GM18498 (cell line): ENCODE measurements around the gene DCDC1.

ENCODE experiments used
- ATAC-seq: cut with Tn5 transposase; IDR thresholded peaks from one replicate; pipeline ENCODE4 v1.9.1; 2021; ENCODE audit warnings: mild to moderate bottlenecking, moderate library complexity; ENCODE audit not compliant: unreplicated experiment

The DCDC1 gene

DNA sequence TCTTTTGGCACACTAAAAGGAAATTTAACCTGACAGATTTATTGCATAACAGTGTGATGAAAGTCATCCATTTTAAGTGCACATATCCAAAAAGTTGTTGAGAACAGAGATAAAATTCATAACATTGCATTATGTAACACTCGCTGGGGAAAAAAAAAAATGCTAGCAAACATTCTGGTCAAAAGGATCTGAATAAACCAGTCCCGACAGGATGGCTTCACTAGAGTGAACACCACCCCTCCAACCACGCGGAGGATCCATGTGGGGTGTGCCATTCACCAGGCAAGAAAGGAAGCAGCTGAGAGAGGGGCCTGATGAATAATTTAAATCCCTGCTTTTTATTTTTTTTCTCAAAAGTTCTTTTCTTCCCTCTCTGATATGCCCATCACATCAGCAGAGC is 258.7 kb downstream of the DCDC1 start:
- ATAC-seq = no peak

DNA sequence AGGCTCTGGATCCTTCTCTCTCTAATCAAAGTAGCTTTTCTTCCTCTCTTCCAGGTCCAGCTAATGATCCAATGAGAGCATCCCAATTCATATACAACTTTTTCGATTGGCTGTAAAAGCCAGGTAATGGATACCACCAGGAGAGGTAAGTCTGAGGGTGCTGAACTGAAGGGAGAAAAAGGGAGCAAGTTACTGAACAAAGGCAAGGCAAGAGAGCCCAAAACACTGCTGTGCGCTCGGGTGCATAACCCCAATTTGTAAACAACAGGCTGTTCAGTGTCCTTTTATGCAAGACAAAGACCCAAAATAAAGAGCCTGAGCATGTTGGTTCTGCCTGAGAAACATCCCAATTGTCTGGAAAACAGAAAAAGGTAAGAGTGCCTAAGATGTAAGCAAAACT is 260.1 kb downstream of the DCDC1 start:
- no peak for ATAC-seq

DNA sequence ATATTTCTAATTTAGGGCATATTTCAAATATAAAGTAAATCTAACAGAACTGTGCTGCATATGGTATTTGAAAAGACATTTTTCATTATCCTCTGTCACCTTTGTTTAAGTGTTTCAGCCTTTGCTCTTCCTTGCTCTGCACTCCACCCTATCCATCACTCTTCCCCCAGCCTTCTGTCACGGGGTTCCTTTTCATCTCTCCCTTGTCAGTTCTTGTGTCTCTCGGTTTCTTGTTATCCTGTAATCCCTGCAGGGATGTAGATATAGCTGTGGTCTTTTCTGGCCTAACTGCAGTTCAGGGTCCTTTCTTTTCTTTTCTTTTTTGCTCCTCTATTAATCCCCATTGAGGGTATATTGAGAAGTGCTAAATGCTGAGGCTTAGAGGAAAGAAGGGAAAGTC is 261.9 kb downstream of the DCDC1 start:
- no peak for ATAC-seq

DNA sequence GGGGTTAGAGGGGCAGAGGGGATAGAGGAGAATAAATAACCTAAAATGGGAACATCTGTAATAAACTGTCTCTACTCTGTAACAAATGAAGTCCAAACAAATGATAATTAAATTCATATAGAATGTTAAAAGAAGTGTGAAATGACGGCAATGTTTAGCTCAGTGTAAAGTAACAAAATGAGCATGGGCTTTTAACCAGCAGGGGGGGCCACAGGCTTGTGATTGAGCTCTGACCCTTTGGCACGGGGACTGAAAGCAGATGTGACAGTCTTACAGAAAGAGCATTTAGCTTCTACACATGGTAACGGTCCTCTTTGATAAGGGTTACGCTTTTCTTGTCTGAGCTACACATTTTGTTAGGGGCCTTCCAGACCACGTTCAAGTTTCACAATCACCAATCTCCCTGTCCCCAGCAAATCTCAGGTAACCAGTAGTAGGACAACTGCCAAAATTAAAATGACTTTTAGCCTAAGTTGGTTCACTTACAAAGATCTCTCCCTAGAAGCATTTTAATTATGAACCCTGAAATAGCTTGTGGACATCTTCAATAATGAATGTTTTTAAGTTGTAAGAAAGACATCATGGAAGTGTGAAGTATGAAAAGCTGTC is 262.5 kb downstream of the DCDC1 start:
- ATAC-seq = peak; percentile 74

DNA sequence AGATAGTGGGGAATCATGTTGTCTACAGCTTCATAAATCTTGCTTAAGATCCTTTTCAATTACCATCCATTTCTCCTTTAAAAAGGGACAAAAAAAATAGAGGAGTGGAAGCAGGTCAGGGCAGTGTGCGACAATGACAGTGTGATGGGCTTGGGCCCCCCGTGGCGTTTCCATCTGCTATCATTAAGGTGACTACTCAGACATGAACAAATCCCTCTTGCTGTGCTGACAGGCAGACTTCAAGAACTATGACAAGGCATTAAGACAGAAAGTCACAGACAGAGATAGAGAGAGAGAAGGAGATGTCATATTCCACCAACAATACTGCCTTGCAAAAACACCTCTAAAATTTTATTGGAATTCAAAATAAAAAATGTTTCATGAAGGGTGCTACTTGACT is 263.2 kb downstream of the DCDC1 start:
- ATAC-seq = no peak

DNA sequence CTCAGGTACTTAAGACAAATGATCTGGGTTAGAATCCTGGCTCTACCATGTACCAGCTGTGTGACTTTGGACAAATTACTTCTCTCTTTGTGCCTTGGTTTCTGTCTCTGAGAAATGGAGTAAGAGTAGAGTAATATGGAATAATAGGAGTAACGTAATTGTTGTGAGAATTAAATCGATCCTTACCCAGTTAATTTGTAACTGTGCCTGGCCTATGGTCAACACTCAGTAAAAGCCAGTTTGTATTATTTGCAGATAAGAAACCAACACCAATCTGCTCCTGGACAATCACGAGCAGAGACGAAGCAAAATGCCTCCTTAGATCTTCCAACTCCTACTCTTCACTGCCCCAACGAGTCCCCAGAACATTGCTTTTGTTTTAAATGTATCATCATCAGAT is 266.7 kb downstream of the DCDC1 start:
- ATAC-seq = no peak

DNA sequence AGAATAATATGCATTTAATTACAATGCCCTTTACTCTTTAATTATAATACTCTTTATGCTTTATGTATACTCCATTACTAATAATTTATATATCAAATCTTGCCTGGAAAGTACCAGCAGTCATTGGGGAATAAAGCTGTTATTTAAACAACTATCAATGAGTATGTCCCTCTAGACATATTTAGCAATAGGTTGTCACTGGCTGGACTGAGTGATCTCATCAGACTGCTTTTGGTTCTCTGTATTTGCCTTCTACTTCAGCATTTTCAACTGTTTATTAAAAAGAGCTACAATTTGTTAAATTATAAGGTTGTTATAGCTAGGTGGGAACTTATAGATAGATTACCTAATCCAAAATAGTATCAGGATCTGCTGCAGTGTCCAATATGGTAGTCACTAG is 267.2 kb downstream of the DCDC1 start:
- no peak for ATAC-seq

DNA sequence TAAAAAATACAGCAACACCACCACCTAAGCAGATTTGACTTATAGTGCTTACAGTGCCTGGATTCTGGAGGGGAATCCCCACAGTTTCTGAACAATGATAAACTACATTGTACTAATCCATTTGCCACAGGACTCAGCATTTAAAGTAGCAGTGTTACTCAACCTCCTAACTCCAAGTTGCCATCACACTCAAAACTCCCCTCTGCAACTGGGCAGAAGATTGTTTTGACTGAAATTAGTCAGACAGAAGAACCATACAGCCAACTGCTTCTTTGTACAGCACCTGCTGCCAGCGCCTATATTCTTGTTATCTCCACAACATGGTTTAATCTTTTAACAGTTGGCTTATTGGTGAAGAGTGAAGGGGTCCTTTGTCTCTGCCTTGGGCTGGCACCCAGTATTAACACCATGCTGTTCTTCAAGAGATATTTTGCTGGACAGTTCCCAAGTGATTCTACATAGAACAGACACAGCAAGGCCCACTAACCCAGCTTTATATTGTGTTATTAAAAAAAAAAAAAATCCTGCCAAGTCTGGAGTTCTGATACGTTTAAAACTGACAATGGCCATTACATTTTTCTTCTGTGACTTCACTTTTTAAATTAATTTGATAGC is 273.2 kb downstream of the DCDC1 start:
- ATAC-seq = no peak

DNA sequence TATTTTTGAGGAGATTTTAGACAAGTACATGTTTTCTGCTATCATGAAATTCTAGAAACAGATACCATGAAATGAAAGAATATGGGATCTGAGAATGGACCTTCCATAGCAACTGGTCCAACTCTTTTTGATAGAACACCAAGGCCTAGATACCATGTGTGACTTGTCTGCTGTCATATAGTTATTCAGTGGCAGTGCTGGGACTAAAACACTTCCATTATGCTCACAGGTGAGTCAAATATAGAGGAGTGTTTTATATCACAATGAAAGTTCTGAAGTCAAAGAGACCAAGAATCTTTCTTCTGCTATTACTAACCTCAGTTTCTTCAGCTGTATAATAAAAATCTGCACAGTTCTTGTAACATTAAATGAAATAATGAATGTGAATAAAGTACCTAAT is 276.9 kb downstream of the DCDC1 start:
- no peak for ATAC-seq

DNA sequence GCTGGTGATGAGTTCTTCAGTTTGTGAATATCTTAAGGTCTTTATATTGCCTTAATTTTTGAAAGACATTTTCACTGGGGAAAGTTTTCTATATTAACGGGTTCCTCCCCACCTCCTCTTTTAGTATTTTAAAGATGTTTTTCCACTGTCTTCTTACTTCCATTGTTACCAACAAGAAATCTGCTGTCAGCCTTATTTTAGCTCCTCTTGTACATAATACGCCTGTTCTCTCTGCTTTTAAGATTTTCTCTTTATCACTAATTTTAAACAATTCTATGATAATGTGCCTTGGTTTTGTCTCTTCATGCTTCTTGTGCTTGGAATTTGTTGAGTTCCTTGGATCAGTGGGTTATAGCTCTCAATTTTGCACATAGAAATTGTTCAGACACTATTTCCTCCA is 280.4 kb downstream of the DCDC1 start:
- ATAC-seq = no peak

DNA sequence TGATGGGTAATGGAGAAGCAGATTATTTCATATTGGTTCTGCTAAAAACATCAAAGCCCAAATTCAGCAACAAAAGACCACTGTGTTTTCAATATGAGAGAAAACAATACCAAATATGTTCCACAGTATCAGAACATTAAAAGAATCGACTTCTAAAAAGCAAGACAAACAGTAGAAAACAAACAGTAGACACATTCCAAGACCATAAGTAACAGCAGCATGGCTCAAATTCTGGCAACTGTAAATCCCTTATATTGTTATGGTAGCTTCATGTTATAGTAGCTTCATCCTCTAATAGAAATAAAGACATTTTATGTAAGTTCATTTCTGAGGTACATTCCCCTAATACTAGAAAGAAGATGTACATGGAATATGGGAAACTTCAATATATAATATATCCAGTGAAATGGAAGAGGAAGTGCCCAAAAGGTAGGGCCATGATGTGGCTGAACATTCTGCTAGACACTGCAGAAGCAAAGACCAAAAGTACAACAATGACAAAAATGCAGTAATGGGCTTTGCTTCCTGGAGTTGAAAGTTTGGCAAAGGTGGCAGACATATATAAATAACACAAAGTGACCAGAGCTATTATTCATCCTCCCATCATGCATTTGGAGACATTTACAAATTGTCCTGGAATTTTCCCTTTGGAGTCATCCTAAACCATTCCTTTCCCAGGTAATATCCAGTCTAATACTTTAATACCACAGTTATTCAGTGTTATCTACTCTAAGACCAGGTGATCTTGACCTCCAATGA is 299.9 kb downstream of the DCDC1 start:
- no peak for ATAC-seq

DNA sequence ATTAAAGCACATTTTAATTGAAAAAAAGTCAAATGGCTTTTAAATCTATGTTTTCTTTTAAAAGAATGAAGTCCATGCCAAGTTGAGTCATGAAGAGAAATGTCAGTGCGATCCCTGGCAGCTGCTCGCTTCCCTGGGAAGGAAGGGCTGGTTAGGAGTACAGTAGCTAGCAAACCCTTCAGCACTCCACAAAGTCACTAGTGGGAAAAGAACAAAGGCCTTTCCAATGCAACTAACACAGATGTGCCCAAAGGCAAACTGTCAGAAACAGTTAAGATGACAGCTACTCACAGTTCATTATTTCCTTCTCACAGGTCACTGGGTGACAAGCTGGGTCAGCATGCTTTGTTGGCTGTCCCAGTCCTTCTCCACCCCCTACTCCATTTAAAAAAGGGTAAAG is 308.7 kb downstream of the DCDC1 start:
- no peak for ATAC-seq

DNA sequence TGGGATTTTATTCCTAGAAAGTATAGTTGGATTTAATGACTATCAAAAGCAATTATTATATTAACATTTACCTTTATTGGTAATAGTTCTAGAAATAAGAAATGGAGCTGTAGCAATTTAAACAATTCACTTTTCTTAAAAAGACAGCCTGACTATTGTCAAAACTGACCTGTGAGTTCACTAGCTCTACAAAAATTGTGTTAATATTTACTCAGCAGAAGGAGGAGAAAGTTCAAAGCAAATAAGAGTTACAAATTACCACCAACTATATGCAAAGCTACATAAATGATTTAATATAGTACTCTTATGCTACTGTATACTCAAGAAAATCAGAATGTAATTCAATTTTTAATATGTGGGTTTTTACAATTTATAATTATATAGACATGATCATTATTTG is 310.0 kb downstream of the DCDC1 start:
- ATAC-seq = no peak

DNA sequence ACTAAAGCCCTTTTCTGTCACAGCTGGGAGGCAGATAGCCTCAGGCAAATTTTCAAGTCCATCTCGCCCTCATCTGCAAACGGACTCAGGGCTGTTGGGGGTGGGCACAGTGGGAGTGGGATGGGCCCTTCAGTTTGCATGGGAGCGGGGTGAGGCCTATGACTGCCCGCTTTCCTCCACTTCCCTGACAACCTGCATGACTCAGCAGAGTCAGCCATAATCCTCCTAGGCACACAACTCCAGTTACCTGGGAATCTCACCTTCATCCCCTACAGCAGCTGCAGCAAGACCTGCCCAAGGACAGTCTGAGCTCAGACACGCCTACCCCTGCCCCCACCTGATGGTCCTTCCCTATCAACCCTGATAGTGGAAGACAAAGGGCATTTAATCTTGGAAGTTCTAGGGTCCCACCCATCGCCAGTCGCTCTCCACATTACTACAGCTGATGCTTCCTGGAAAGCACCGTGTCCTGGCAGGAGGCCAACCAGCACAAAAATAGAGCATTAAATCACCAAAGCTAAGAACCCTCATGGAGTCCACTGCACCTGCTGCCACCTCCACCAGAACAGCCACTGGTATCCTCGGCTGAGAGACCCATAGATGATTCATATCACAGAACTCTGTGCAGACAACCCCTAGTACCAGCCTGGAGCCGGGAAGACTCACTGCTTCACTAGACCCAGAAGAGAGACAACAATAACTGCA is 319.3 kb downstream of the DCDC1 start:
- no peak for ATAC-seq

DNA sequence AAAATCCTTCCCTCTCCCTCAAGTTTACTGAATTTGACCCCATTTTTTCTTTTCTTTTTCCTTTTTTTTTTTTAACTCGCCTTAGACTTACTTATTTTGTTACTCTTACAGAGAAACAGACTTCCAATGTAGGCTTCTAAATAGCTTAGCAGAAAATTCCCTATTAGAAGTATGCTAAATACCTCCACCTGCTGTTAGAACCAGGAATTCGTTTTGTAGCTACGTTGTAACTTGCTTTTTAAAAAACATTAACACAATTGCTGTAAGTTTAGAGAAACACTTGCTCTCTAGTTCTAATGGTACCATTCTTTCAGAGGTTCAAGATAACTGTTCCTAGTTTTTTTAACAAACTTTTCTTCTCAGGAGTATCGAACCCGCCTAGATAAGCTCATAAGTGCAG is 324.2 kb downstream of the DCDC1 start:
- ATAC-seq = no peak

DNA sequence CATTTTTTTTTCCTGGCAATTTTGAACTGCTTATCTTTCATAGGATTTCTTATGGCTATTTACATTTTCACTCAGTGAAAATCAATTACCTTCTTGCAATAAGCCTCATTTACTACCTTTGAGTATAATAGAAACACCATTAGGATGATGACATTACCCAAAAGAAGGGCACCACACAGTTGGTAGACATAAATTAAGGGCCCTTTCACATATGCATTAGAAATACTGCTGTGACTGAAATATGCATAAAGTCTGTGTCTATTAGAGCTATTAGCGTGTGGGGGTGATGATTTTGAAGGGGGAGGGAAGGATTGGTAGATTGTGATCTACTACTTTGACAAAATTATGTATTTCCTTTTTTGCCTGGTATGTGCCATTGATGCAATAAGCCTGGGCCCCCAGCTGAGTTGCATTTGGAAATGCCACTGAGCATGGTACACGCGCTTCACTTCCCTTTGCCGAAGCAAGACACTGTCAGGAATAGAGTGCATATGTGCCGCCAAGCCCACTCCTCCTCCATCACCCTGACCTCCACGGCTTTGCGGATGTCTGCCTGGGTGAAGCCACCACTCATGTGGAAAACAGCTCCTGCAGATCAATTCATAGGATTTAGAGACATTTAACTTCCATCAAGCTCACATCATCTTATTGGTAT is 339.3 kb downstream of the DCDC1 start:
- ATAC-seq = no peak

DNA sequence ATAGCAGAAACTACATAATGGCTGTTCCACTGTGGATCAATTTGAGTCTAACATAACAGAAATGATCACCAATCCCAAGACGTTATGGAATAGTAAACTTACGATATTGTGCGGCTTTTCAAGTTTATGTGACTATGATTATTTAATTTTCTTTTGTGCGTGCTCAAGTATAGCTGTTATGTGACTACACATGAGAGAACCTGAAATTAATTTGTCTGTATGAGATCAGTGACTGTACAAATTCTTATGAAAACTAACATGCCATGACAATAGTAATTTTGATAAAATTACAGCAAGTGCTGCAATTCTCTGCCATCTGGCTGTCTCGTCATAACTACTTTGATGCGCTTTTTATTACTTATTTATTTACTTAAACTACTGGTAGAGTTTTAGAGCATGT is 343.2 kb downstream of the DCDC1 start:
- no peak for ATAC-seq

DNA sequence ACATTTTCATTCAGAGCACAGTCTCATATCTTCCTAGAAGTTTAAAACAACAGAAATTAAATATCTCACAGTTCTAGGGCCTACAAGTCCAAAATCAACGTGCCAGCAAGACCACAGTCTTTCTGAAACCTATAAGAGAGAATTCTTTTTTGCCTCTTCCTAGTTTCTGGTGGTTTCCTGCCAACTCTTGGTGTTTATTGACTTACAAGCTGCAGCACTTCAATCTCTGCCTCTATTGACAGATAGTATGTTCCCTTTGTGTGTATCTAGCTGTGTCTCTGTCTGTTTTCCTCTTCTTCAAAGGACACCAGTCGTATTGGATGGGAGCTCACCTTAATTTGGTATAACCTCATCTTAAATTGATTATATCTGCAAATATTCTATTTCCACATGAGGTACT is 347.5 kb downstream of the DCDC1 start:
- no peak for ATAC-seq

DNA sequence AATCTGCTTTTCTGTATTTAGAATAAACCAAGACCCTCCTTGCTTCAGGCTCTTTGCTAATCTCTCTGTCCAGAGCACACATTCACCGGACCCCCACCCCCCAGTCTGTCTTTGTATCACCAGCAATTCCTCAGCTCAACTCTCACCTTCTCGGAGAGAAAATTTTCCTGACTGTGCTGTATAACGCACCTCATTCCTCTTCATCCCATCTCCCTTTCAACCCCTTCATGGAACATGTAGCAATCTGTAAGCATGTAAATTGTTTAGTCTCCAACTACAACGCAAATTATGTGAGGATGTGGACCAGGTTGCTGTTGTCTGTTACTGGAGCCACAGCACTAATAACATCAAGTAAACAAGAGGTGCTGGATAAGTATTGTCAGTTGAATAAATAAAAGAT is 349.8 kb downstream of the DCDC1 start:
- no peak for ATAC-seq

DNA sequence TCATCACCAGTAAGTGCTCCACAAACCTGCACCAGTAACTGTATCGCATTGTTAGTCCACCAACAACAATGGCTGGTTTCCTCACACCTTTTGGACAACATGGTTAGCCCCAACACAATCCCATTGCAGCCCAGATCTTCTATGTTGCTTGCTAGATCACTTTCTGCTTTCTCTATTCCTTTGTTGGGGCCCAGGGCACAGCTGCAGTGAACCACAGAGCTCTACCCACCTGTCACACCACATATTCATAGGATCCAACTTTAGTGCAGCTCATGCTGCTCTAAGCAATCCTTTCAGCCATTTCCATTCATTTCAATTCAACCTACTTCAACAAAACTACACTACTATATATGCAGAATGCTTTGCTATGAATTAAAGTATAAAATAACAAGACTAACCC is 364.3 kb downstream of the DCDC1 start:
- ATAC-seq = no peak

DNA sequence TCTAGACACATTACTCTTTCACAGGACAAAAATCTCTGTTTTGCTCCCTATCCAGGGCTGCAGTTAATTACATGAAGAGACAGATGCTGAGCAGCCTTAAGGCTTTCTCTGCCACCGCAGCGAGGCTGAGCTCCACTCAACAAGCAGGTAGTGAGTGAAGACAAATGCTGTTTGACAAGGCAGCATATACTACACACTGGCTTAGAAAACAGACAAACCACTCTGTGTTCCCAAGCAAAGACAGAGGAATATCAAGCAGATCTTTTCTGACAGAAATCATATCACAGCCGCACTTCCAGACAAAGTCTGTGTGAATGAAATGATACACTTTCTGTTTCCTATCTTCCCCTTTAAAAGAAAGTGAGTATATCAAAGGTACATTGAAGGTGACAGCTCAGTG is 368.1 kb downstream of the DCDC1 start:
- no peak for ATAC-seq
